ENCODE results near the gene CDHR2.

- TF ChIP-seq CTCF (IDR thresholded peaks at IDR 0.05) (no peak), POLR2A (IDR thresholded peaks at IDR 0.05) (no peak)
Measured at GRCh38 chr5:176517053-176517661, 32.0 kb upstream of the CDHR2 start.

All from heart left ventricle (tissue), 13 donors.